Liver (tissue), 9 donors: ENCODE measurements around the gene CEP83. TPM values are rescaled to one million over a fixed set of nuclear protein-coding genes. Genes with fewer than 3 reads are reported as not detected.

Source experiments
- DNase-seq: peaks from one replicate; pipeline ENCODE4 v3.0.0-alpha.2; 2017; ENCODE audit warnings: low spot score
- H3K27ac ChIP-seq, 2 donors: one replicate each; pipeline ENCODE4 v1.7.0; 2013; ENCODE audit warnings: inconsistent platforms in 2 of 2, low read length in 2 of 2, control low read depth in 1 of 2, low read depth in 1 of 2, mild to moderate bottlenecking in 1 of 2
- H3K27me3 ChIP-seq, 4 donors: one replicate each; pipeline versions ENCODE4 v1.6.1 to v1.7.0; 2013; ENCODE audit warnings: low read length in 3 of 4, inconsistent platforms in 1 of 4, mild to moderate bottlenecking in 1 of 4, moderate library complexity in 1 of 4; ENCODE audit not compliant: control insufficient read depth in 4 of 4, insufficient read depth in 4 of 4
- H3K36me3 ChIP-seq, 4 donors: one replicate each; pipeline versions ENCODE4 v1.6.1 to v1.7.0; 2013; ENCODE audit warnings: low read length in 3 of 4, mild to moderate bottlenecking in 3 of 4, low read depth in 1 of 4, moderate library complexity in 1 of 4; ENCODE audit not compliant: control insufficient read depth in 4 of 4, insufficient read depth in 3 of 4
- H3K4me1 ChIP-seq, 4 donors: one replicate each; pipeline versions ENCODE4 v1.6.1 to v1.7.0; 2013; ENCODE audit warnings: low read length in 3 of 4, mild to moderate bottlenecking in 3 of 4, moderate library complexity in 1 of 4; ENCODE audit not compliant: control insufficient read depth in 4 of 4, insufficient read depth in 4 of 4
- H3K4me3 ChIP-seq, 3 donors: one replicate each; pipeline versions ENCODE4 v1.6.1 to v1.7.0; 2013; ENCODE audit warnings: low read length in 3 of 3, control low read depth in 1 of 3, low read depth in 1 of 3, mild to moderate bottlenecking in 1 of 3
- H3K9ac ChIP-seq, 2 donors: one replicate each; pipeline ENCODE4 v1.7.0; 2013; ENCODE audit warnings: low read length in 2 of 2, mild to moderate bottlenecking in 2 of 2, moderate library complexity in 2 of 2, control low read depth in 1 of 2, low read depth in 1 of 2
- H3K9me3 ChIP-seq, 4 donors: one replicate each; pipeline versions ENCODE4 v1.6.1 to v1.7.0; 2013; ENCODE audit warnings: low read length in 3 of 4; ENCODE audit not compliant: control insufficient read depth in 4 of 4
- EGR1 ChIP-seq, 2 donors: IDR thresholded peaks; 2 replicates each; pipeline ENCODE4 v1.6.1; 2016 to 2018; ENCODE audit warnings: antibody characterized with exemption in 2 of 2, low read depth in 2 of 2
- FOXA1 ChIP-seq: IDR thresholded peaks from 2 replicates; pipeline ENCODE4 v1.6.1; 2016; ENCODE audit warnings: antibody characterized with exemption
- FOXA2 ChIP-seq: IDR thresholded peaks from 2 replicates; pipeline ENCODE4 v1.6.1; 2016; ENCODE audit warnings: antibody characterized with exemption
- GABPA ChIP-seq, 2 donors: IDR thresholded peaks in 1 of 2; conservative IDR thresholded peaks in 1 of 2; 2 replicates each; pipeline ENCODE4 v1.6.1; 2016; ENCODE audit warnings: antibody characterized with exemption in 2 of 2, mild to moderate bottlenecking in 1 of 2, moderate library complexity in 1 of 2
- HNF4G ChIP-seq: IDR thresholded peaks from 2 replicates; pipeline ENCODE4 v1.6.1; 2016; ENCODE audit warnings: antibody characterized with exemption
- JUND ChIP-seq, 2 donors: IDR thresholded peaks; 2 replicates each; pipeline ENCODE4 v1.6.1; 2016; ENCODE audit warnings: antibody characterized with exemption in 2 of 2
- NR2F2 ChIP-seq: IDR thresholded peaks from 2 replicates; pipeline ENCODE4 v1.6.1; 2016; ENCODE audit warnings: antibody characterized with exemption
- RAD21 ChIP-seq, 2 donors: IDR thresholded peaks; 2 replicates each; pipeline ENCODE4 v1.6.1; 2016; ENCODE audit warnings: antibody characterized with exemption in 2 of 2, mild to moderate bottlenecking in 2 of 2
- RXRA ChIP-seq, 2 donors: IDR thresholded peaks; 2 replicates each; pipeline ENCODE4 v1.6.1; 2017 to 2018; ENCODE audit warnings: antibody characterized with exemption in 2 of 2, mild to moderate bottlenecking in 1 of 2
- SP1 ChIP-seq: IDR thresholded peaks from 2 replicates; pipeline ENCODE4 v1.6.1; 2018; ENCODE audit warnings: antibody characterized with exemption, mild to moderate bottlenecking
- TAF1 ChIP-seq: conservative IDR thresholded peaks from 2 replicates; pipeline ENCODE4 v1.6.1; 2016; ENCODE audit warnings: antibody characterized with exemption, mild to moderate bottlenecking
- YY1 ChIP-seq: IDR thresholded peaks from 2 replicates; pipeline ENCODE4 v1.6.1; 2016; ENCODE audit warnings: antibody characterized with exemption, mild to moderate bottlenecking
- WGBS: extraction: QIAGEN DNeasy Blood & Tissue Kit; methylation state at CpG from one replicate; pipeline ENCODE4 v1.1.7; 2013; 5-methylcytosine and 5-hydroxymethylcytosine counted together
- polyA plus RNA-seq, 2 donors: library from polyadenylated mRNA; stranded (reverse) in 1 of 2; unstranded in 1 of 2; fragments of 200-250 nt in 1 of 2; fragments of >200 nt in 1 of 2; fragmentation: Nextera tagmentation in 1 of 2; extraction: Ambion mirVana in 1 of 2; gene quantifications; one replicate each; pipeline versions ENCODE4 v1.2.1 to v1.2.3, GENCODE V29; 2013 to 2015
- total RNA-seq, 2 donors: library from RNA; depleted of rRNA; stranded (reverse); fragments of >200 nt; gene quantifications; one replicate each; pipeline ENCODE4 v1.2.3, GENCODE V29; 2014
- TF ChIP-seq, protein P1 (sequence below): IDR thresholded peaks from 2 replicates; pipeline ENCODE4 v1.6.1; 2016; ENCODE audit warnings: antibody characterized with exemption
- TF ChIP-seq, protein P2 (sequence below): IDR thresholded peaks from 2 replicates; pipeline ENCODE4 v1.6.1; 2016; ENCODE audit warnings: antibody characterized with exemption
- TF ChIP-seq, protein P3 (sequence below): fragments of 150-350 bp; IDR thresholded peaks from 2 replicates; pipeline ENCODE4 v1.5.1; 2017; ENCODE audit warnings: improper control_type of control experiment, low read depth, low read length; ENCODE audit not compliant: missing input control
- donor health status: healthy.
- donor health status: healthy.
- donor health status: healthy.
- donor health status: healthy.
- donor health status: healthy.

Gene CEP83
- total and polyA plus RNA-seq, 4 donors: 1.9 to 8.4 (median 5.2) TPM

DNA sequence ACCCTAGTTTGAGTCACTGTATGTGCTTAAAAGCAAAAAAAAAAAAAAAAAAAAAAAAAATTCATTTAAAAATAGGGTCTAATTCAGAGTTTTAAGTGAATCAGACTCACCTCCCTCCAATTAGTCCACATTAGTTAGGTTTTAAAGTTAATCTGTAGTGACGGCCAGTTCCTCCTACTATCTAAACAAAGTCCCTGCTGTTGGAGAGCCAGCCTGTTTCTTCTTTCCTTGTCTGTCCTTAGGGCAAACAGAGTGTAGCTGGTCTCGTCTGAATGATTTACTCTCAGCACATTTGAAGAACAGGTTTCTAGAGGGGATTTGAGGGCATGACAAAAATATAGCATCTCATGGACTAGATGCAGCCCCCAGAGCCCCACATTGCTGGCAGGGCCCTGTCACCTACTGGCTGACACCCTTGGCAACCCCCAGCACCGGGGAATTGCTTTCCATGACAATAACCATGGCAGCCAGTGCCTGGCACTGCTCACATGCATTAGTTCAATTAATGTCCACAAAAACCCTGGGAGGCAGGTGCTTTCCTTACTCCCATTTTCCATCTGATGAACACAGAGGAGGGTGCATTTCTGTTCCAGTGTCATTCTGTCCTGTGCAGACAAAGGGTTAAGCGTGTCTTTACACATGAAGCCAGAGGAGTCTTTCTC is 173.0 kb downstream of the CEP83 start:
- Histone ChIP-seq H3K4me1 (peaks cover 0 to 6% (median 4%) of the 10 kb centered on the region in 4 donors), H3K9ac (no peak overlapping the region), H3K4me3 (no peak overlapping the region), H3K27me3 (no peaks in the 10 kb centered on the region), H3K27ac (no peak overlapping the region), H3K36me3 (no peaks in the 10 kb centered on the region), H3K9me3 (no peaks in the 10 kb centered on the region)
- 88% methylated on average over 4 of the region's 4 CpGs for WGBS
- no peak for DNase-seq
- TF ChIP-seq FOXA1 (no peak), RAD21 (IDR thresholded peaks at IDR 0.05) (no peak), HNF4G (no peak), GABPA (IDR thresholded peaks at IDR 0.05 in 1 of 2, conservative IDR thresholded peaks at IDR 0.05 in 1 of 2) (no peak), YY1 (no peak), SP1 (no peak), FOXA2 (no peak), NR2F2 (no peak), JUND (IDR thresholded peaks at IDR 0.05) (no peak), RXRA (IDR thresholded peaks at IDR 0.05) (no peak)
- TF ChIP-seq, protein P1, sequence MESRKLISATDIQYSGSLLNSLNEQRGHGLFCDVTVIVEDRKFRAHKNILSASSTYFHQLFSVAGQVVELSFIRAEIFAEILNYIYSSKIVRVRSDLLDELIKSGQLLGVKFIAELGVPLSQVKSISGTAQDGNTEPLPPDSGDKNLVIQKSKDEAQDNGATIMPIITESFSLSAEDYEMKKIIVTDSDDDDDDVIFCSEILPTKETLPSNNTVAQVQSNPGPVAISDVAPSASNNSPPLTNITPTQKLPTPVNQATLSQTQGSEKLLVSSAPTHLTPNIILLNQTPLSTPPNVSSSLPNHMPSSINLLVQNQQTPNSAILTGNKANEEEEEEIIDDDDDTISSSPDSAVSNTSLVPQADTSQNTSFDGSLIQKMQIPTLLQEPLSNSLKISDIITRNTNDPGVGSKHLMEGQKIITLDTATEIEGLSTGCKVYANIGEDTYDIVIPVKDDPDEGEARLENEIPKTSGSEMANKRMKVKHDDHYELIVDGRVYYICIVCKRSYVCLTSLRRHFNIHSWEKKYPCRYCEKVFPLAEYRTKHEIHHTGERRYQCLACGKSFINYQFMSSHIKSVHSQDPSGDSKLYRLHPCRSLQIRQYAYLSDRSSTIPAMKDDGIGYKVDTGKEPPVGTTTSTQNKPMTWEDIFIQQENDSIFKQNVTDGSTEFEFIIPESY: no peak

DNA sequence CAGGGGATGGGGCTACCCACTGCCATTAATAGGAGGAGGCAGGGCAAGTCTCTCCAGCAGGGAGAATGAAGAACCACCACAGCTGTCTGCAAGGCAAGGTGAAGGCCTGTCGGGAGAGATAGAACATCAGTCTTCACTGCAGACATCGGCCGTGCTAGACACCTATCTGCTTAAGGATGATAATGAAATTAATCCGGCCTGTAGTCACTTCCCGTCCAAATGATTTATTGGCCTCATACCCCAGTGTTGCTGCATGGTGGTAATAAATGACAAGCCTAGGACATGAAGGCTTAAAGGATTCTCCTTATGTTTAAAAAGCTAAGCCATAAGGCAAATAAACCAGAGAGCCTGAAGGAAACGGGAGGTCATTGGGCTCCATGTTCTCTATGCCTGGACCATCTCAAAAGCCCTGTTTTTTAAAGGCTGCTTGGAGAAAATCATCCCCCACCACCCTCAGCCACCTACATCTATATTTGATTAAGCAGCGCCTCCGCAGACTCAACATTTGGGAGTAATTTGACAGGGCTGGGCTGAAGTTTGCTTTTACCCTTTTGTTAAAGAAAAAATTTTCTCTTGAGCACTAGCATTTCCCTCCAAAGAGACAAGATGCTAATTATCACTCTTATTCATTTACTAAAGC is 173.6 kb downstream of the CEP83 start:
- Histone ChIP-seq H3K9me3 (no peaks in the 10 kb centered on the region), H3K36me3 (no peaks in the 10 kb centered on the region), H3K4me1 (peaks cover 0 to 6% (median 4%) of the 10 kb centered on the region in 4 donors), H3K9ac (no peak overlapping the region), H3K27me3 (no peaks in the 10 kb centered on the region), H3K4me3 (no peak overlapping the region), H3K27ac (no peak overlapping the region)
- 94% methylated on average over 8 of the region's 8 CpGs for WGBS
- DNase-seq: no peak
- TF ChIP-seq FOXA2 (no peak), SP1 (no peak), YY1 (no peak)
- TF ChIP-seq, protein P2, sequence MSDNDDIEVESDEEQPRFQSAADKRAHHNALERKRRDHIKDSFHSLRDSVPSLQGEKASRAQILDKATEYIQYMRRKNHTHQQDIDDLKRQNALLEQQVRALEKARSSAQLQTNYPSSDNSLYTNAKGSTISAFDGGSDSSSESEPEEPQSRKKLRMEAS: no peak
- TF ChIP-seq, protein P3, sequence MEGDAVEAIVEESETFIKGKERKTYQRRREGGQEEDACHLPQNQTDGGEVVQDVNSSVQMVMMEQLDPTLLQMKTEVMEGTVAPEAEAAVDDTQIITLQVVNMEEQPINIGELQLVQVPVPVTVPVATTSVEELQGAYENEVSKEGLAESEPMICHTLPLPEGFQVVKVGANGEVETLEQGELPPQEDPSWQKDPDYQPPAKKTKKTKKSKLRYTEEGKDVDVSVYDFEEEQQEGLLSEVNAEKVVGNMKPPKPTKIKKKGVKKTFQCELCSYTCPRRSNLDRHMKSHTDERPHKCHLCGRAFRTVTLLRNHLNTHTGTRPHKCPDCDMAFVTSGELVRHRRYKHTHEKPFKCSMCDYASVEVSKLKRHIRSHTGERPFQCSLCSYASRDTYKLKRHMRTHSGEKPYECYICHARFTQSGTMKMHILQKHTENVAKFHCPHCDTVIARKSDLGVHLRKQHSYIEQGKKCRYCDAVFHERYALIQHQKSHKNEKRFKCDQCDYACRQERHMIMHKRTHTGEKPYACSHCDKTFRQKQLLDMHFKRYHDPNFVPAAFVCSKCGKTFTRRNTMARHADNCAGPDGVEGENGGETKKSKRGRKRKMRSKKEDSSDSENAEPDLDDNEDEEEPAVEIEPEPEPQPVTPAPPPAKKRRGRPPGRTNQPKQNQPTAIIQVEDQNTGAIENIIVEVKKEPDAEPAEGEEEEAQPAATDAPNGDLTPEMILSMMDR: no peak

GRCh38 chr12:94284859-94285258 is 174.8 kb downstream of the CEP83 start:
- 85% methylated on average over 2 of the region's 2 CpGs for WGBS
- Histone ChIP-seq H3K27me3 (no peaks in the 10 kb centered on the region), H3K36me3 (no peaks in the 10 kb centered on the region), H3K4me1 (peaks cover 0 to 6% (median 3%) of the 10 kb centered on the region in 4 donors), H3K9me3 (no peaks in the 10 kb centered on the region), H3K27ac (no peak overlapping the region), H3K9ac (no peak overlapping the region), H3K4me3 (no peak overlapping the region)
- peak; percentile 30 for DNase-seq
- no peak for TF ChIP-seq FOXA2
- no peak for TF ChIP-seq RAD21 (IDR thresholded peaks at IDR 0.05)
- TF ChIP-seq, protein P1: no peak
- no peak for TF ChIP-seq HNF4G
- TF ChIP-seq FOXA1: no peak
- no peak for TF ChIP-seq GABPA (IDR thresholded peaks at IDR 0.05 in 1 of 2, conservative IDR thresholded peaks at IDR 0.05 in 1 of 2)
- no peak for TF ChIP-seq RXRA (IDR thresholded peaks at IDR 0.05)
- TF ChIP-seq, protein P3: no peak
- no peak for TF ChIP-seq JUND (IDR thresholded peaks at IDR 0.05)
- no peak for TF ChIP-seq NR2F2
- no peak for TF ChIP-seq EGR1 (IDR thresholded peaks at IDR 0.05; ENCODE audit: low read depth in 2 of 2)
- TF ChIP-seq TAF1: no peak
